Measurements from ENCODE around the gene ASMTL.
"Not testable (repeated sequence)": the region's sequence is repeated elsewhere in the genome, so short reads cannot be mapped to it uniquely, and the experiment has no call there.

ASMTL gene

DNA sequence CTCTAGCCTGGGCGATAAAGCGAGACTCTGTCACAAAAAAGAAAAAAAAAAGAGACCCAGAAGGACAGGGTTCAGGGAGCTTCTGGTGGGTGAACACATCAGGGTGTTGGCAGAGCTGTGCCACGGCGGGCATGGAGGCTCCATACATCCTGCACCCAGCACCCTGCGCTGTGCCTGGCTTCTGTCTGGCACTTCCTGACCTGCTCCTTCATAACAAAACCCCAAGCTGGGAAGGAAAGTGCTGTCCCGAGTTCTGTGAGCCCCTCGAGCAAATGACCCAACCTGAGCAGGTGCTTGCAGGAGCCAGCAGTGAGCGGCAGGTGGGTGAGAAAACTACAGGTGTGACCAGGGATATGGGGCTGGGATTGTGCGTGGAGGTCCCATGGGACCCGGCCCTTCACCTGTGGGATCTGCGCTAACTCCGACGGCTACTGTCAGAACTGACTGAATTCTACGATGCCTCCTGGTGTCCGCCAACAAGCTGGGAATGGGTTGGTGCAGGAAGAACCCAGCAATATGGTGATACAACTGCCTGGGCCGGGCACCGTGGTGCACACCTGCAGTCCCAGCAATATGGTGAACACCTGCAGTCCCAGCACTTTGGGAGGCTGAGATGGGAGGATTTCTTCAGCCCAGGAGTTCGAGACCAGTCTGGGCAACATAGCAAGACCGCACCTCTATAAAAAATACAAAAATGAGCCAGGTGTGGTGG is 18.9 kb downstream of the ASMTL start:
- DNase-seq (ENCODE audit: low read depth) = no peak

- no peak for DNase-seq (ENCODE audit: low read depth)
Observed at GRCh38 chrX:1430451-1430850, 22.3 kb downstream of the ASMTL start.

GRCh38 chrX:1427756-1428155 is 25.0 kb downstream of the ASMTL start:
- DNase-seq (ENCODE audit: low read depth) = no peak

DNA sequence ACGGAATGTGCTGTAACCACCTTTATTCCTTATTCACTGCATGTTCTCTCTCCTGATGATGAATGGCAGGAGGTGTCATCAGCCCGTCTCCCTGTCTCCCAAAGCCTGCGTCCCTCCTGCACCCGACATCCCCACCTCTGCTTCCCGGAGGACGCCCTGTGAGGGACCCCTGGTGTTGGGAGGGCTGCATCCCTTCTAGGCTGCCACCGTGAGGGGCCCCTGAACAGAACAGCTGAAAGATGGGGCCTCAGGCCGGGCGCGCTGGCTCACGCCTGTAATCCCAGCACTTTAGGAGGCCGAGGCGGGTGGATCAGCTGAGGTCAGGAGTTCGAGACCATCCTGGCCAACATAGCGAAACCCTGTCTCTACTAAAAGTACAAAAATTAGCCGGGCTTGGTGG is 26.4 kb downstream of the ASMTL start:
- not testable (repeated sequence) for DNase-seq (ENCODE audit: low read depth)

GRCh38 chrX:1425381-1425780 is 27.3 kb downstream of the ASMTL start:
- DNase-seq (ENCODE audit: low read depth) = no peak

GRCh38 chrX:1424147-1424851 is 28.4 kb downstream of the ASMTL start:
- DNase-seq (ENCODE audit: low read depth) = no peak

DNA sequence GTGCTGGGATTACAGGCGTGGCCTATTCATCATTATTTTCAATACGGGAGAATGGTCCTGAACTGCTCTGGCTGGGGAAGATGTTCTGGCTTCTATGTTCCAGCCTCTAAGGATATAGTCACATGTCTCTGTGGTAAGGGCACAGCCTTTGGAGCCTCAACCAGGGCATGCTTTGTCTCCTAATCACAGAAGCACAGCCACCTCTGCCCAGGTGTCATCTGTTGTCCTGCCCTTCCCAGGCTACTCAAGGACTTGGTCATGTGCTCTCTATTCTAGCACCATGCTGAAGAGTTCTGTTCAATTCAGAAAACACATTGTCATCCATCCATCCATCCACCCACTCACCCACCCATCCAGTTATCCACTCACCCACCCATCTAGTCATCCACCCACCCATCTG is 29.5 kb downstream of the ASMTL start:
- no peak for DNase-seq (ENCODE audit: low read depth)

GRCh38 chrX:1422135-1422465 is 30.6 kb downstream of the ASMTL start:
- no peak for DNase-seq (ENCODE audit: low read depth)

GRCh38 chrX:1421433-1422134 is 31.1 kb downstream of the ASMTL start:
- DNase-seq (ENCODE audit: low read depth) = no peak

DNA sequence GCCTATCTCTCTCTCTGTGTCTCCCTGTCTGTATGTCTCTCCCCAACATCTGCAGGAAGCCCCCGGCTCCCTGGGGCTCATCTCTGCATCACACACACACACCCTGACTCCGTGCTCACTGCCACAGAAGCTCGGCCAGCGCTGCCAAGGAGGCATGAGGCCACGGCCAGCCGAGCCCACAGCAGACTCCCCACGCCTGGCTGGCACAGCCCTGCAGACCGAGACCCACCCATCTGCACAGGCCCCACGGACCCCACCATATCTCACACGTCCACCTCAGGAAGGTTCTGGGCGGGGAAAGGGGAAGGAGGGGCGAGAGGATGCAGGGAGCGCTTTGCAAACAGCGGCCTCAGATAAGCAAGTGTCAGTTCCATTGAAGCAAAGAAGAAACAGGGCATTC is 32.3 kb downstream of the ASMTL start:
- no peak for DNase-seq (ENCODE audit: low read depth)

GRCh38 chrX:1419545-1420355 is 33.0 kb downstream of the ASMTL start:
- DNase-seq (ENCODE audit: low read depth) = no peak

- no peak for DNase-seq (ENCODE audit: low read depth)
Observed at GRCh38 chrX:1418901-1419544, 33.7 kb downstream of the ASMTL start.

GRCh38 chrX:1417921-1418771 is 34.6 kb downstream of the ASMTL start:
- DNase-seq (ENCODE audit: low read depth) = no peak

DNA sequence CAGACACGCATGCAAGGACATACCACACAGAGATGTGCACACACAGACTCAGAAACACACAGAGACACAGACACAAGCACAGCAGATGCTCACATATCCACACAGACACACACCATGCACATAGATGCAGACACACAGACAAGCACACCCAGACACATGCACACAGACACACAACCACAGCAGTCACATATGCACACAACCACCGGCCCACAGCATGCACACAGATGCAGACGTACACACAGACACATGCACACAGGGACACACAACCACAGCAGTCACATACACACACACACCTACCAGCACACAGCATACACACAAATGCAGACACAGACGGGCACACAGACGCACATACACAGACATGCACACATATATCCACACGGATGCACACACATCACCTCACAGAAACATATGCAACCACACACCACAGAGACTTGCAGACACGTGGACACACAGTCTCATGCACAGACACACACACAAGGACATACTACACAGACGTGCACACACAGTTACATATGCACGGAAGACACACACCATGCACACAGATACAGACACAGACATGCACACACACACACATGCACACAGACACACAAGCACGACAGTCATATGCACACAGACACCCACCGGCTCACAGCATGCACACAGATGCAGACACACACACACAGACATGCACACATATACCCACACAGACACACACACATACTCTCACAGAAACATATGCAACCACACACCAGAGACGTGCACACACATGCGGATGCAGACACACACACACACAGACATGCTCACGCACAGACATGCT is 35.5 kb downstream of the ASMTL start:
- no peak for DNase-seq (ENCODE audit: low read depth)

GRCh38 chrX:1416327-1416784 is 36.4 kb downstream of the ASMTL start:
- no peak for DNase-seq (ENCODE audit: low read depth)

DNA sequence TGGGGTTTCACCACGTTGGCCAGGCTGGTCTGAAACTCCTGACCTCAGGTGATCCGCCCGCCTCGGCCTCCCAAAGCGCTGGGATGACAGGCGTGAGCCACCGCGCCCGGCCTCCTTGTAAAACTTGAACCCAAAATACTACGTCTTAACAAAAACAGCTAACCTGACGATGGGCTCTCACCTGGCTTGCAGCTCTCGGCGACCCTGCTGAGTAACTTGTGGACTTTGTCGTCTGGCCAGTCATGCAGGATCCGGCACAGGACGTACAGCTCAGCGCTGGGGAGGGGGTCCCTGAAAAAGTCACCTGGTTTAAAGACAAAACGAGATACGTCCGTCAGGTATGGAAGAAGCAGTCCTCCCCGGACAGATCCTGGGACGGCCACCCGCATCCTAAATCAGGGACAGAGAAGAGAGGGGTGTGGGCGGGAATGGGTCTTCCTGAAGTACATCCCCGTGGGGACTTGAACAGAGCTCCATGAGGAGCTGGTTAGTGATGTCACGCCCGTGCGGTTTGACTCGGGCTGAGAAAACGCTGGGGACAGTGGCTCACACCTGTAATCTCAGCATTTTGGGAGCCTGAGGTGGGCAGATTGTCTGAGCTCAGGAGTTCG is 40.1 kb downstream of the ASMTL start:
- no peak for DNase-seq (ENCODE audit: low read depth)

DNA sequence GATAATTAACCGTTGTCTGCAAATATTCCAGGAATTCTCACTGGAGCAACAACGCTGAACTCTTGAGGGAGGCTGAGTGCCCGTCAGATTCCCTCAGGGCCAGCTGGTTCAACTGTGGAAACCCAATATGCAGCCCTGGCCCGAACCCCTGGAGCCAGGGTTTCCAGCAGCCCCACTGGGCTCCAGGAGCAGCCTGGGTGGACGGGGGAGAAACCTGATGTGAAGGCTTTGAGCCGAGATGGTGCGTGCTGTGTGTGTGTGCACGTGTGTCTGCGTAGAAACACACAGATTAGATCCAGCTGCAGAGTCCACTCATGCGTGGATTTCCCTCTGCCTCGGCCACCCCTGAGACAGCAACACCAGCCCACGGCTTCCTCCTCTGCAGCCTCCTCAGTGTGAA is 41.4 kb downstream of the ASMTL start:
- DNase-seq (ENCODE audit: low read depth) = no peak

- no peak for DNase-seq (ENCODE audit: low read depth)
Observed at GRCh38 chrX:1407035-1407434, 45.7 kb downstream of the ASMTL start.

DNA sequence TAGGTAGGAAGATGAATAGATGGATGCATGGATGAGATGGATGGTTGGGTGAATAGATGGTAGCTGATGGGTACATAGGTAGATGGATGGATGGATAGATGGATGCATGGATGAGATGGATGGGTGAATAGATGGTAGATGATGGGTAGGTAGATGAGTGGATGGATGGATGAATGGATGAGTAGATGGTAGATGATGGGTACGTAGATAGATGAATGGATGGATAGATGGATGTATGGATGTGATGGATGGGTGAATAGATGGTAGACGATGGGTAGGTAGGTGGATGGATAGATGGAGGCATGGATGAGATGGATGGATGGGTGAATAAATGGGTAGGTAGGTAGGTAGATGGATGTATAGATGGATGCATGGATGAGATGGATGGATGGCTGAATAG is 46.9 kb downstream of the ASMTL start:
- not testable (repeated sequence) for DNase-seq (ENCODE audit: low read depth)

- not testable (repeated sequence) for DNase-seq (ENCODE audit: low read depth)
Observed at GRCh38 chrX:1403867-1404266, 48.8 kb downstream of the ASMTL start.

Data from HS-27A (cell line).